AG09319 (cell line): ENCODE data around the gene ARMH1.
"Not testable (repeated sequence)": the region's sequence is repeated elsewhere in the genome, so short reads cannot be mapped to it uniquely, and the experiment has no call there.

ENCODE experiments used
- DNase-seq: peaks from one replicate; pipeline ENCODE4 v3.0.0-alpha.2; 2010; ENCODE audit warnings: low read depth; ENCODE audit errors: extremely low read depth
- CTCF ChIP-seq: IDR thresholded peaks from 2 replicates; pipeline ENCODE4 v1.5.1; 2011; ENCODE audit warnings: low read depth, mild to moderate bottlenecking, inconsistent platforms, low read length, moderate library complexity

ARMH1 gene

GRCh38 chr1:44661781-44662682, 12.5 kb upstream of the ARMH1 start:
- no peak for TF ChIP-seq CTCF
- no peak for DNase-seq

- no peak for TF ChIP-seq CTCF
- DNase-seq = no peak
These were observed 11.9 kb upstream of the ARMH1 start for GRCh38 chr1:44662683-44663030.

- DNase-seq = no peak
- TF ChIP-seq CTCF = no peak
These were observed 11.1 kb upstream of the ARMH1 start for GRCh38 chr1:44663417-44663816.

GRCh38 chr1:44664730-44665370, 9.7 kb upstream of the ARMH1 start:
- TF ChIP-seq CTCF = no peak
- DNase-seq = no peak

GRCh38 chr1:44666719-44667118, 7.8 kb upstream of the ARMH1 start:
- DNase-seq = not testable (repeated sequence)

DNA sequence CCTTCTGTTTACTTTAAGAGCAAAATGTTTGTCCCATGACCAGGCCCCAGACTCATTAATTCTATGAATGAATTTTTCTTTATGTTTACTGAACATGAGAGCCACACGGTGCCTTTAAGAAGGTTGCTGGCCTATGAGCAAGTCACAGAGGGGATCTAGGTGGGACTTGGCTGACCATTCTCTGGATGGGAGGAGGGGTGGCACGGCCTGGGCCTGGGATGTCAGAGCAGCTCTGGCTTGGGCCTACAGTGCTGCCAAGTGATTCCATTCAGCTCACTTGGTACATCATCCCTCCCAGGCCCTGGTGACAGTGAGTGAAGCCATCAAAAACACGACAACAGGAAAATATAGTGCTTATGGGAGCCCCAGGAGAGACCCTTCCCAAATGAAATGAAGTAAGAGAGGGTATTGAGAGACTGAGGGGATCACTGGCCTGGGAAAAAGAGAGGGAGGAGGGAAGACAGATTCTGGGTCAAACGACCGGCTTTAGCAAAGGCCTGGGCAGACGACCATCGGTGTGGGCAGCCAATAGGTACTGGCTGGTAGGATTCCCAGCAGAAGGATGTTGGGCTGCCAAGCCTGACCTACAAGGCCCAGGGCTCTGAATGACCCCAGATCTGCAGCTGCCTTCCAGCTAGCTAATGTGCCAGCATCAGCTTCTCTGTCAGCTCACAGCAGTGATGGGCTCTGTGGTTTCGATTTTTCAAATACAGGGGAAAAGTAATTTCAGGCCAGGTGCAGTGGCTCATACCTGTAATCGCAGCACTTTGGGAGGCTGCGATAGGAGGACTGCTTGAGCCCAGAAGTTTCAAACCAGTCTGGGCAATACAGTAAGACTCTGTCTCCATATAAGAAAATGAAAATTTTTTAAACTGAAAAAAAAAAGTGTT, 3.5 kb upstream of the ARMH1 start:
- no peak for DNase-seq
- TF ChIP-seq CTCF = no peak

DNA sequence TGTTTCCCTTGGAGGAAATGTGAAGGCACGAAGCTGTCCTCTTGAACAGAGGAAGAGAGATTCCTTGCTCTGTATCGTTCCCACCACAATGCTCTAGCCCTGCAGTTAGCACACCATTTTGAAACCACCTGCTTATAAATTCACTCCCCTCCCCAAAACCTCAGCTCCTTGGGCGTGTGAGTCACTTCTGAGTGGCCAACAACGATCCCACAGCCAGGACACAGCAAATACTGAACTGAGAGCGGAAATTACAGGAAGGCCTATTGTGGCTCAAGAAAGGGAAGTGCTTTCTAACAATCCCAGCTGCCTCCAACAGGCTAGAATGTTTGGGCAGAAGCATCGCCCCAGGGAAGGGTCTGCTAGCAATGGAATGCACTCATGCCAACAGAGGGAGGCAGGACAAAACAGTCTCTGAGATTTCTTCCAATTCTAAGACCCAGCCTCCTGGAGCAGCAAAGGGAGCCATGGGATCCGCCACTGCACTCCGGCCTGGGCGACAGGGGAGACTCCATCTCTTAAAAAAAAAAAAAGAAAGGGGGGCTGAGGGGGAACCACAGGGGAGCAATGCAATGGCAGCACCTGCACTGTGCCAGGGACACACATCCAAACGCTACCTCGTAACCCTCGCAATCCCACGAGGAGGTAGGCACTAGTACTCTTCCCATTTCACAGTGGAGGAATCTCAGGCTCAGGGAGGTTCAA, 2.1 kb upstream of the ARMH1 start:
- no peak for TF ChIP-seq CTCF
- no peak for DNase-seq
